Keratinocyte (primary cell): ENCODE data around the gene STK11IP.

Experiments
- CTCF ChIP-seq, 3 experiments: IDR thresholded peaks in 1 of 3; conservative IDR thresholded peaks in 1 of 3; optimal IDR thresholded peaks in 1 of 3; 2 replicates in 2 of 3; 3 replicates in 1 of 3; pipeline versions ENCODE3 to v1.5.1; 2011; ENCODE audit warnings: low read length in 3 of 3, mild to moderate bottlenecking in 3 of 3, moderate library complexity in 2 of 3, control low read depth in 1 of 3, inconsistent platforms in 1 of 3; ENCODE audit not compliant: insufficient read depth in 2 of 3; ENCODE audit errors: extremely low read depth in 1 of 3
- EZH2 ChIP-seq: IDR thresholded peaks from one replicate; pipeline ENCODE4 v1.6.1; 2012; ENCODE audit warnings: inconsistent platforms, mild to moderate bottlenecking, low read length, moderate library complexity

GRCh38 chr2:219556413-219556812 lies 41.2 kb upstream of the STK11IP start:
- no peak for TF ChIP-seq CTCF (optimal IDR thresholded peaks at IDR 0.05 in 1 of 3, IDR thresholded peaks at IDR 0.05 in 1 of 3, conservative IDR thresholded peaks at IDR 0.05 in 1 of 3; ENCODE audit: extremely low read depth in 1 of 3, insufficient read depth in 2 of 3, low read length in 3 of 3)
- TF ChIP-seq EZH2: no peak
